Fibroblast of mammary gland (primary cell): ENCODE measurements around the gene DMGDH.

Experiments used
- DNase-seq: peaks from one replicate; pipeline ENCODE4 v3.0.0-alpha.2; 2010; ENCODE audit warnings: low read depth
- H3K4me3 ChIP-seq: 2 replicates; pipeline ENCODE4 v1.5.1; 2011; ENCODE audit warnings: low read depth, mild to moderate bottlenecking, low read length, moderate library complexity; ENCODE audit not compliant: control insufficient read depth
- CTCF ChIP-seq: conservative IDR thresholded peaks from 2 replicates; pipeline ENCODE4 v1.5.1; 2011; ENCODE audit warnings: low read depth, low read length, inconsistent platforms; ENCODE audit not compliant: control insufficient read depth, insufficient read depth

Gene DMGDH

GRCh38 chr5:79088507-79088906 lies 19.0 kb upstream of the DMGDH start:
- no peak for DNase-seq
- no peak for TF ChIP-seq CTCF
- H3K4me3 ChIP-seq = no peak overlapping the region

GRCh38 chr5:79086116-79086515 lies 16.6 kb upstream of the DMGDH start:
- DNase-seq = no peak
- H3K4me3 ChIP-seq = no peak overlapping the region
- no peak for TF ChIP-seq CTCF

- no peak overlapping the region for H3K4me3 ChIP-seq
- DNase-seq = peak; percentile 12
- no peak for TF ChIP-seq CTCF
Observed at GRCh38 chr5:79081779-79082178, 12.3 kb upstream of the DMGDH start.

- no peak overlapping the region for H3K4me3 ChIP-seq
- DNase-seq = no peak
- TF ChIP-seq CTCF = no peak
Observed at GRCh38 chr5:79080804-79081203, 11.3 kb upstream of the DMGDH start.

- peak; percentile 38 for DNase-seq
- no peak overlapping the region for H3K4me3 ChIP-seq
- TF ChIP-seq CTCF = no peak
Observed at GRCh38 chr5:79077680-79078365, 8.3 kb upstream of the DMGDH start.

GRCh38 chr5:79076819-79077218 lies 7.3 kb upstream of the DMGDH start:
- TF ChIP-seq CTCF = no peak
- H3K4me3 ChIP-seq = no peak overlapping the region
- peak; percentile 26 for DNase-seq
